GM18519 (cell line): Measurements from ENCODE around the gene MEIS2.

Source experiments
- ATAC-seq: cut with Tn5 transposase; IDR thresholded peaks from one replicate; pipeline ENCODE4 v1.9.1; 2021; ENCODE audit warnings: mild to moderate bottlenecking, moderate library complexity; ENCODE audit not compliant: unreplicated experiment, low FRiP score

Gene MEIS2

GRCh38 chr15:37099319-37100108 is 835 bp downstream of the MEIS2 start:
- no peak for ATAC-seq

DNA sequence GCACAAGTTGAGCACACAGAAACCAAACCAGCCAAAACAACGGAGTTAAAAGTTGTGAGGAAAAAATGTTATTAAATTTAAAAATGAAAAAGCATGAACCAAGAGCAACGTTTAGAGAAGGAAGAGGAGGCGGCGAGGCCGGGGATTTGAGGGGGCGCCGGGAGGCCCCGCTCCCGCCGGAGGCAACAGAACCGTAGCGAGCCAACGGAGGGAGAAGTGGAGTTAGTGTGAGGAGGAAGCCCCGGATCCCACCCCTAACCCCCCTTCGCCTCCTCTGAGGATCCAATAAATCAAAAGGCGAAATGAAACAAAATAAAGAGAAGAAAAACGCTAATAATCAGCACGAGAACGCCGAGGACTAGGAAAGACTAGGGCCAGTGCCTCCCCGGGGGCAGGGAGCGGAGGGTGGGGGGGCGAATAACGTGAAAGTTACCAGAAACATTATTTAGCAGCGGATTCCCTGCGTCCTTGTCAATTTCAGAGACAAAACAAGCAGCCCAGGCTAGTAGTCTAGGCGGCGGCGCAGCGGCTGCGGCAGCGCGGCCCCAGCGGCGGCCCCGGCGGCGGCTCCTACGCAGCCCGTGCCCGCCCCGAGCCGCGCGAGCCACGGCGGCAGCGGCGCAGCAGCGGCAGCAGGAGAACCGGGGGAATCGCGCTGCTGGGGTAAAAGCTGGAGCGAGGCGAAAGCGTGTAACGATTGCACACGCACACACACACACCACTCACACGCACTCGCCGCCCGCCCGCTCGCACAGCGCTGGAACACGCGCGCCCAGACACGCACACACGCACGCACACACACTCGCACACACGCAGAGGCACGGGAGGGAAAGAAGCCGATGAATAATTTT is 1.7 kb downstream of the MEIS2 start:
- ATAC-seq = no peak

DNA sequence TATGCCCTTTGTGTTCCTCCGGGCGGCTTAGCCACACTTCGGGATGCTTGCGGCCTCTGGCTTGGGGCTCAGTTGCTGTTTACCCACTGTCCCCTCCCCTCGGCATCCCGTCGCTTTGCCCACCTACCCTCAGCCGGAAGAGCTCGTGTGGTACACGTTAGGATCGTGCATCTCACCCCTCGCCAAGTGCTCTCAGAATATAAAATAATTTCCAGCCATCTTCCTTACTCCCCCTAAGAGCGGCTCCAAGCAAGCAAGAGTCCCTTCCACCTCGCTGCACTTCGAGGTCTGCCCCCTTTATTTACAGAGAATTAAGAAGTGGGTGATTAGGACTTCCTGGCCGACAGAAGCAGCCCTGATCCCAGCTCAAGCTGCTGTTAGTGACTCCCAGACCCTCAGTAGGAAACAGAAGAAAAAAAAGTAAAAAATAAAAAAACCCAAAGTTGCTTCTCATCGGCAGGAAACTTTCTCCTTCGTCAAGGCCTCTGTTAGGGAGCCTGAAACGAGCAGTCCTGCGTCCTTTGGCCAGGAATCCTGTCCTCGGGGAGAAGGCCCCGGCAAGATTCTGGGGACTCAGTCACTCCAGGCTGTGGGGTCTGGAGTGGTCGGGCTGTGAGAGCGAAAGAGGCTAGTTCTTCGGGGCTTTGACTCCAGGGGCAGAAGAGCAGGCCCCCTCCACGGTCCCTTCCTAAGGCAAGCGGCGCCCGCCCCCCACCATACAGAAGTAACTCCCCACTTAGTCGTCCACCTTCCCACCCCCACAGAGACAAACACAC is 3.0 kb downstream of the MEIS2 start:
- no peak for ATAC-seq

DNA sequence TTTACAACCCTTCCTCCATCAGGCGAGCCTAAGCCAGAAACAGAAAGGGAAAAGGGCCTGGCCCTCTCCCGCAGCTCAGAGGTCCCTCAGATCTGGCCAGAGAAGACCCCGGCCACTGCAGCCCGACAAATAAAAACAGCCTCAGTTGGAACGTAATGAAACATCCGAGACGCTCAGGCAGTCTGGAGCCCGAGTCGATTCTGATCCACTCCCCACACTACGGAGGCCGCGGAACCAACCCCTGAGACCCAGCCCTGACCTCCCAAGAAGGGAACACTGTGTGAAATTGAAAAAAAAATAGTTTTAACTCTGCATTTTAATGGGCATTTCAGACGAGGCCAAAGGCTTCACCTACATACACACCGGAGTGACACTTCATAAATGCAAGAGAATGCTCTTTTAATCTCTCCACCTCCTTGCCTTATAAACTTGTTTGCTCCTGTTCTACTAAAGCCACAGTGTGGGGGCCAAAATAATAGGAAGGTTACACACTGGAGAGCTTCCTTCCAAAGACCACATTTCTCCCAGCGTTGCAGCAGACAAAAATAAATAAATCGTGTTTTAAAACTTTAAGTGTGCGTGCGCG is 3.7 kb downstream of the MEIS2 start:
- ATAC-seq = no peak

- ATAC-seq = no peak
Observed at GRCh38 chr15:37095770-37096557, 4.4 kb downstream of the MEIS2 start.

- ATAC-seq = no peak
Observed at GRCh38 chr15:37094915-37095711, 5.2 kb downstream of the MEIS2 start.

GRCh38 chr15:37094333-37094914 is 5.9 kb downstream of the MEIS2 start:
- no peak for ATAC-seq

- no peak for ATAC-seq
Observed at GRCh38 chr15:37093480-37094332, 6.6 kb downstream of the MEIS2 start.

GRCh38 chr15:37090543-37091175 is 9.7 kb downstream of the MEIS2 start:
- no peak for ATAC-seq

- no peak for ATAC-seq
Observed at GRCh38 chr15:37088436-37088835, 11.9 kb downstream of the MEIS2 start.

GRCh38 chr15:37087131-37087588 is 13.2 kb downstream of the MEIS2 start:
- no peak for ATAC-seq

GRCh38 chr15:37086521-37086920 is 13.8 kb downstream of the MEIS2 start:
- no peak for ATAC-seq

- no peak for ATAC-seq
Observed at GRCh38 chr15:37086120-37086519, 14.2 kb downstream of the MEIS2 start.

- ATAC-seq = no peak
Observed at GRCh38 chr15:37084602-37085001, 15.7 kb downstream of the MEIS2 start.

- no peak for ATAC-seq
Observed at GRCh38 chr15:37083610-37084009, 16.7 kb downstream of the MEIS2 start.

DNA sequence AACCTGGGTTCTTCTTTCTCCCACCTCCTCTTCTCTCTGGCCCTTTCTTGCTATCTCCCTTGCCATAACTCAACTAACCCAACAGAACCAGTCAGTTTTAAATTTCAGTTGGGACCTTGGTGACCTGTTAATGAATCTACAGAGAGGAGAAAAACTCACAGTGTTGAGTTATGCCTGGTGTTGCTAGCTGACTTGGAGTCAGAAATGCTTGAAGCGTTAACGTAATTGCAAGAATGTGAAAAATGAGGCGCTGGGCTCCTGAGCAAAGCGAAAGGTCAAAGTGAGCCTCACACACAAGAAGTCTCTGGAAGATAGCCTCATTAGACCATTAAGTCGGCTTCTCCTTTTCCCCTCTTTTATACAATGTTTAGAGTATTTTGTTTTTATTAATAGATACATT is 18.4 kb downstream of the MEIS2 start:
- ATAC-seq = no peak

DNA sequence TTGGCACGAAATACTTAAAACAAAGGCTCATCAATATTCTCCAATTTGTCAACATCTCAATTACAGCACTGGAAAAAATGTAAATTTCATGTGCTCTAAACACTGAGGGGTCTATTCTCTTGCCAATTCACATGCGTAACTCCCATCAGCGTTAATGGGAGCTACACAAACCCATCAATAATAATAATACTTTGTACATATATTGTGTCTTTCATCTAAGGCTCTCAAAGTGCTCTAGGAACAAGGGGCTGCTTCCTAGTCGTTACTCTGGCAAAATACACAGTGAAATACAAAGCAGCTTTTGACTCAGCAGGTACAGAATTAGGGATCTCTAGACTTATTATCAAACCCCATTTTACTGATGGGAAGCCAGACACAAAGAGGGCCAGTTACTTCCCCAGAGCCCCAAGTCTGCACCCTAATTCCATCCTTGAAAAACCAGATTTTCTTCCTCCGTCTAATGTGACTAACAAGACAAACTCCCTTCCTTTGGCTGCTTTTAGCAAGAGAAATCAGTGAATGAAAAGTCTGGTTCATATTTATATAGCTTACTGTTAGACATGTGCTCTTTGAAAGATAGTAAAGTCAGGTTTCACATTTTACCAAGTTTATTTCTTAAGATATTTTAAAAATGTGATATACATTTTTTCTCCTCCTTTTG is 20.0 kb downstream of the MEIS2 start:
- no peak for ATAC-seq
